Stimulated activated CD4-positive, alpha-beta T cell treated with anti-CD3 and anti-CD28 coated beads, Interleukin-1b, Interleukin-23, amount 100 ng/mL, for 24 hours (primary cell): ENCODE results near the gene ACSS3.

Source experiments
- DNase-seq, 4 experiments: peaks; one replicate each; pipeline ENCODE4 v3.0.0-alpha.2; 2020; ENCODE audit warnings: low read depth in 4 of 4, low spot score in 1 of 4

Gene ACSS3

DNA sequence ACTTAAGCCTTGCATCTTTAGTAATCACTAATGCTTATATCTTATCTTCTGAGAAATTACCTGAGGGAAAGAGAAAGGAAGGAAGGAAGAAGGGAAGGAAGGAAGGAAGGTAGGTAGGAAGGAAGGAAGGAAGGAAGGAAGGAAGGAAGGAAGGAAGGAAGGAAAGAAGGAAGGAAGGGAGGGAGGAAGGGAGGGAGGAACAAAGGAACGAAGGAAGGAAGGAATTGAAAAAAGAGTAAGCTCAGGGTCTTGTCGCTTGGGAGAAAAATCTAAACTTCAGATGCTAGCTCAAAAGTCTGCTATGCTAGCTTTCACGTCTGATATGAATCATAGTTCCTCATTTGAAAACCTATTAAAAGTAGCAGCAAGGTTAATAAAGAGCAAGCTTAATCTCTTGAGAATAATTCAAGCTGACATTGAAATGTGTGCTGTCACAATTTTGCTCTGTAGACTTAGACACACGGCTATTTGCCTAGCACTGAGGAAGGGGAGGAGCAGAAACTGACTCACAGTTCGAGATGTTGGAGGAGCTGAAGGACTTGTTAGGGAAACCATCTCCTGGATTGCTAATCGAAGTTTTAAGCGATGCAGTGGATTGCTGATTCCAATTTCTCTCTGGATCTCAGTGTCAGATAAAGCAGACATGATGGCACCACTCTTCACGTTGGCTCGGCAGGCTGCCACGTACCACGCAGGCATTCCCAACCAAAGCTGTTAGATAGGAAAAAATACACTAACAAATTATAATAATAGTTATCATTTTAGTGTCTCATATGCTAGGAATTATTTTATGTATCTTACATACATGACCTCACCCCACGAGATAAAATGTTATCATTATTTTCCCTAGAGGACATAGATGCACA lies 216.7 kb downstream of the ACSS3 start:
- no peak for DNase-seq

- no peak for DNase-seq
Measured at GRCh38 chr12:81295251-81295650, 217.4 kb downstream of the ACSS3 start.

DNA sequence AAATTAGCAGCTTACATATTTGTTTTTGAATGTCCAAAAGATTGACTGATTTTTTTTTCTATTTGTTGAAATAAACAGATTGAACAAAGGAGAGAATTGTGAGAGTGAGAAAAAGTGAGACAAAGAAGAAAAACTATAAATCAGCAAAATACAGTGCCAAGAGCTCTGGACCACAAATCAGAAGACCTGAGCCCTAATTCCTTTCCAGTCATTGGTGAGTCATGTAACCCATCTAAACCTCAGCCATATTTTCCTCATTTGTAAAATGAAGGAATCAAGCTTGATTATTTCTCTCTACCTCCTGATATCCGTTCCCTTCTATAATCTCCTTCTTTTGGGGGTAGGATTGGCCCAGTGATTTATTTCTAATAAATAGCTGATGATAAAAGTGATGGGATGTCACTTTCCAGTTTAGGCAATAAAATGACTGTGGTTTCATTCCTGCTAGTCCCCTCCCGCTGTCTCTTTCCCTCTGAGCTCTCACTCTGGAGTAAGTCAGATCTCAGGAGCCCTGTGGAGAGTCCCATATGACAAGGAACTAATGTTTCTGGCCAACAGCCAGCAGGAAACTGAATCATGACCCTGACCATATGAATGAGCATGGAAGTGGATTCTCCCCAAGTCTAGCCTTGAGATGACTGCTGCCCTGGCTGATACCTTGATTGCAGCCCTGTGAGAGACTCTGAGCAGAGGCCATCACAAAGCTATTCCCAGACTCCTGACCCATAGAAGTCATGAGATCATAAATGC lies 218.9 kb downstream of the ACSS3 start:
- DNase-seq, result no peak

GRCh38 chr12:81297601-81298000 lies 219.7 kb downstream of the ACSS3 start:
- DNase-seq, result no peak

GRCh38 chr12:81300454-81300853 lies 222.6 kb downstream of the ACSS3 start:
- no peak for DNase-seq

GRCh38 chr12:81303935-81304334 lies 226.1 kb downstream of the ACSS3 start:
- no peak for DNase-seq
